Measurements from ENCODE around the gene ZNF468.
"Not testable (repeated sequence)": the region's sequence is repeated elsewhere in the genome, so short reads cannot be mapped to it uniquely, and the experiment has no call there.

GRCh38 chr19:52904052-52904780 lies 46.8 kb upstream of the ZNF468 start:
- not testable (repeated sequence) for TF ChIP-seq CTCF, POLR2A (IDR thresholded peaks at IDR 0.05)
- TF ChIP-seq POLR2AphosphoS5 (IDR thresholded peaks at IDR 0.05) = peak; percentile 30

Measured in prostate gland (tissue), 2 donors.